WTC11 (cell line): ENCODE measurements around the gene DAB1. TPM values are rescaled to one million over a fixed set of nuclear protein-coding genes. Genes with fewer than 3 reads are reported as not detected.
A peak's percentile ranks its signal among the peaks of the same experiment; 100 is the strongest.

Experiments used
- ATAC-seq: fragments of 200-7000 bp; cut with Tn5 transposase; 2 replicates; pipeline ENCODE4 v1.10.0; 2021; ENCODE audit warnings: mild to moderate bottlenecking, moderate library complexity
- CTCF ChIA-PET: fragments of 300-600 bp; sonication (Branson Sonifier 250); formaldehyde crosslinking; loops from one replicate; lab custom pipeline; 2021; ENCODE audit warnings: antibody characterized with exemption; lab: Charles Lee
- POLR2A ChIA-PET: fragments of 350-600 bp; sonication (Branson Sonifier 250); formaldehyde crosslinking; loops from one replicate; lab custom pipeline; 2021; ENCODE audit warnings: antibody characterized with exemption; lab: Charles Lee
- DNase-seq: peaks from one replicate; pipeline ENCODE4 v3.0.0; 2021; ENCODE audit warnings: low spot score
- H3K27ac Mint-ChIP-seq: 2 replicates; pipeline ENCODE4 v1.8.0; 2021; ENCODE audit warnings: mixed read lengths
- H3K27me3 Mint-ChIP-seq: 2 replicates; pipeline ENCODE4 v1.8.0; 2021; ENCODE audit warnings: low read depth, mild to moderate bottlenecking, moderate library complexity, mixed read lengths
- H3K36me3 Mint-ChIP-seq: 2 replicates; pipeline ENCODE4 v1.8.0; 2021; ENCODE audit warnings: mixed read lengths
- H3K4me1 Mint-ChIP-seq: 2 replicates; pipeline ENCODE4 v1.8.0; 2022; ENCODE audit warnings: mixed read lengths
- H3K4me3 Mint-ChIP-seq: 2 replicates; pipeline ENCODE4 v1.8.0; 2021; ENCODE audit warnings: mild to moderate bottlenecking, moderate library complexity, mixed read lengths
- H3K9me3 Mint-ChIP-seq: 2 replicates; pipeline ENCODE4 v1.8.0; 2021; ENCODE audit warnings: mixed read lengths
- ELF4 ChIP-seq: sonication (generic); formaldehyde crosslinking; IDR thresholded peaks from 2 replicates; pipeline ENCODE4 v1.8.1; 2022; ENCODE audit warnings: low read depth, mild to moderate bottlenecking, moderate library complexity, missing genetic modification reagents
- GABPB1 ChIP-seq: sonication (generic); formaldehyde crosslinking; IDR thresholded peaks from 2 replicates; pipeline ENCODE4 v1.8.1; 2023; ENCODE audit warnings: mild to moderate bottlenecking, missing genetic modification reagents
- KAT7 ChIP-seq: sonication (generic); formaldehyde crosslinking; IDR thresholded peaks from 2 replicates; pipeline ENCODE4 v1.8.1; 2023; ENCODE audit warnings: missing genetic modification reagents, mild to moderate bottlenecking, borderline replicate concordance
- NFYB ChIP-seq: sonication (generic); formaldehyde crosslinking; conservative IDR thresholded peaks from 2 replicates; pipeline ENCODE4 v1.8.0; 2022; ENCODE audit warnings: low read depth, missing genetic modification reagents
- NR3C1 ChIP-seq: sonication (generic); formaldehyde crosslinking; conservative IDR thresholded peaks from 2 replicates; pipeline ENCODE4 v1.8.1; 2023; ENCODE audit warnings: low read depth, mild to moderate bottlenecking, missing genetic modification reagents
- SMAD3 ChIP-seq: sonication (generic); formaldehyde crosslinking; IDR thresholded peaks from 2 replicates; pipeline ENCODE4 v1.8.0; 2022; ENCODE audit warnings: missing genetic modification reagents, mild to moderate bottlenecking, borderline replicate concordance
- SMAD4 ChIP-seq: sonication (generic); formaldehyde crosslinking; IDR thresholded peaks from 2 replicates; pipeline ENCODE4 v1.8.0; 2022; ENCODE audit warnings: mild to moderate bottlenecking, missing genetic modification reagents
- ZNF121 ChIP-seq: sonication (generic); formaldehyde crosslinking; IDR thresholded peaks from 2 replicates; pipeline ENCODE4 v1.8.0; 2023; ENCODE audit warnings: missing genetic modification reagents
- ZNF138 ChIP-seq: sonication (generic); formaldehyde crosslinking; conservative IDR thresholded peaks from 2 replicates; pipeline ENCODE4 v1.8.1; 2022; ENCODE audit warnings: mild to moderate bottlenecking, moderate library complexity, missing genetic modification reagents
- ZNF423 ChIP-seq: fragments of 250-450 bp; sonication (Bioruptor Pico); IDR thresholded peaks from 2 replicates; pipeline ENCODE4 v2.1.2; 2022; ENCODE audit warnings: mild to moderate bottlenecking, moderate library complexity
- ZNF671 ChIP-seq: fragments of 250-450 bp; sonication (Bioruptor Pico); IDR thresholded peaks from 2 replicates; pipeline ENCODE4 v1.8.0; 2021; ENCODE audit warnings: mild to moderate bottlenecking
- total RNA-seq: library from RNA; stranded (reverse); gene quantifications from 3 replicates; pipeline ENCODE4 v1.2.3, GENCODE V29; 2021
- TF ChIP-seq, protein P1 (sequence below): fragments of 250-450 bp; sonication (Bioruptor Pico); IDR thresholded peaks from 2 replicates; pipeline ENCODE4 v2.1.2; 2022; ENCODE audit warnings: mild to moderate bottlenecking, moderate library complexity
- TF ChIP-seq, protein P2 (sequence below): sonication (generic); formaldehyde crosslinking; IDR thresholded peaks from 2 replicates; pipeline ENCODE4 v1.8.1; 2023; ENCODE audit warnings: mild to moderate bottlenecking, moderate library complexity, missing genetic modification reagents
- TF ChIP-seq, protein P3 (sequence below): sonication (generic); formaldehyde crosslinking; IDR thresholded peaks from 2 replicates; pipeline ENCODE4 v1.8.0; 2023; ENCODE audit warnings: missing genetic modification reagents
- TF ChIP-seq, protein P4 (sequence below): fragments of 200-600 bp; IDR thresholded peaks from 2 replicates; pipeline ENCODE4 v1.8.0; 2022; ENCODE audit warnings: antibody characterized with exemption

Gene DAB1
- total RNA-seq, 1 experiment from 2014 or later, result 10.7 TPM

DNA sequence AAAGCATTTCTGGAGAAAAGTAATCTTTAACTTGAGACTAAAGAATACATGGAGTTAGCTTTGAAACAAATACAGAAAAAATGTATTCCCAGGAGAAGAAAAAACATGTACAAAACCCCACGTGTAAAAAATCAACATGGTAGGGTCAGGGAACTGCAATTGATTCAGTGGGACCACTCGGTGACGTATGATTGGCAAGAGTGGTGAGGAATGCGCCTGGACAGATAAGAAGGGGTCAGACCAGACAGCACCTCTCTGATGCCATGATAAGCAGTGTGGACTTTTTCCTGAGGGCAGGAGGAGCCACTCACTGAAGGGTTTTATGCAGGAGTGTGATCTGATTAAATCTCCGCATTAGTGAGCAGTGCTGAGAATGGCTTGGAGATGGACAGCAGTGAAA is 142.5 kb downstream of the DAB1 start:
- no peaks in the 10 kb centered on the region for H3K4me1 Mint-ChIP-seq
- TF ChIP-seq, protein P1, sequence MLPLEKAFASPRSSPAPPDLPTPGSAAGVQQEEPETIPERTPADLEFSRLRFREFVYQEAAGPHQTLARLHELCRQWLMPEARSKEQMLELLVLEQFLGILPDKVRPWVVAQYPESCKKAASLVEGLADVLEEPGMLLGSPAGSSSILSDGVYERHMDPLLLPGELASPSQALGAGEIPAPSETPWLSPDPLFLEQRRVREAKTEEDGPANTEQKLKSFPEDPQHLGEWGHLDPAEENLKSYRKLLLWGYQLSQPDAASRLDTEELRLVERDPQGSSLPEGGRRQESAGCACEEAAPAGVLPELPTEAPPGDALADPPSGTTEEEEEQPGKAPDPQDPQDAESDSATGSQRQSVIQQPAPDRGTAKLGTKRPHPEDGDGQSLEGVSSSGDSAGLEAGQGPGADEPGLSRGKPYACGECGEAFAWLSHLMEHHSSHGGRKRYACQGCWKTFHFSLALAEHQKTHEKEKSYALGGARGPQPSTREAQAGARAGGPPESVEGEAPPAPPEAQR (CRISPR knock-in tag), result no peak
- TF ChIP-seq SMAD3 (CRISPR knock-in tag) (no peak), SMAD4 (CRISPR knock-in tag) (no peak), ELF4 (CRISPR knock-in tag) (no peak), ZNF121 (CRISPR knock-in tag) (no peak), ZNF138 (CRISPR knock-in tag) (no peak), NFYB (CRISPR knock-in tag) (no peak), ZNF423 (CRISPR knock-in tag) (no peak), ZNF671 (CRISPR knock-in tag) (no peak), KAT7 (CRISPR knock-in tag) (no peak)
- TF ChIP-seq, protein P2, sequence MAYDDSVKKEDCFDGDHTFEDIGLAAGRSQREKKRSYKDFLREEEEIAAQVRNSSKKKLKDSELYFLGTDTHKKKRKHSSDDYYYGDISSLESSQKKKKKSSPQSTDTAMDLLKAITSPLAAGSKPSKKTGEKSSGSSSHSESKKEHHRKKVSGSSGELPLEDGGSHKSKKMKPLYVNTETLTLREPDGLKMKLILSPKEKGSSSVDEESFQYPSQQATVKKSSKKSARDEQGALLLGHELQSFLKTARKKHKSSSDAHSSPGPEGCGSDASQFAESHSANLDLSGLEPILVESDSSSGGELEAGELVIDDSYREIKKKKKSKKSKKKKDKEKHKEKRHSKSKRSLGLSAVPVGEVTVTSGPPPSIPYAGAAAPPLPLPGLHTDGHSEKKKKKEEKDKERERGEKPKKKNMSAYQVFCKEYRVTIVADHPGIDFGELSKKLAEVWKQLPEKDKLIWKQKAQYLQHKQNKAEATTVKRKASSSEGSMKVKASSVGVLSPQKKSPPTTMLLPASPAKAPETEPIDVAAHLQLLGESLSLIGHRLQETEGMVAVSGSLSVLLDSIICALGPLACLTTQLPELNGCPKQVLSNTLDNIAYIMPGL (CRISPR knock-in tag), result no peak
- TF ChIP-seq, protein P3, sequence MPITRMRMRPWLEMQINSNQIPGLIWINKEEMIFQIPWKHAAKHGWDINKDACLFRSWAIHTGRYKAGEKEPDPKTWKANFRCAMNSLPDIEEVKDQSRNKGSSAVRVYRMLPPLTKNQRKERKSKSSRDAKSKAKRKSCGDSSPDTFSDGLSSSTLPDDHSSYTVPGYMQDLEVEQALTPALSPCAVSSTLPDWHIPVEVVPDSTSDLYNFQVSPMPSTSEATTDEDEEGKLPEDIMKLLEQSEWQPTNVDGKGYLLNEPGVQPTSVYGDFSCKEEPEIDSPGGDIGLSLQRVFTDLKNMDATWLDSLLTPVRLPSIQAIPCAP (CRISPR knock-in tag), result no peak
- no peaks in the 10 kb centered on the region for H3K36me3 Mint-ChIP-seq
- no peaks in the 10 kb centered on the region for H3K27me3 Mint-ChIP-seq
- POLR2A ChIA-PET, result no interaction called here
- no peak for ATAC-seq
- H3K27ac Mint-ChIP-seq, result no peak overlapping the region
- no peak for DNase-seq
- CTCF ChIA-PET, result no interaction called here
- no peaks in the 10 kb centered on the region for H3K9me3 Mint-ChIP-seq
- H3K4me3 Mint-ChIP-seq, result no peak overlapping the region

DNA sequence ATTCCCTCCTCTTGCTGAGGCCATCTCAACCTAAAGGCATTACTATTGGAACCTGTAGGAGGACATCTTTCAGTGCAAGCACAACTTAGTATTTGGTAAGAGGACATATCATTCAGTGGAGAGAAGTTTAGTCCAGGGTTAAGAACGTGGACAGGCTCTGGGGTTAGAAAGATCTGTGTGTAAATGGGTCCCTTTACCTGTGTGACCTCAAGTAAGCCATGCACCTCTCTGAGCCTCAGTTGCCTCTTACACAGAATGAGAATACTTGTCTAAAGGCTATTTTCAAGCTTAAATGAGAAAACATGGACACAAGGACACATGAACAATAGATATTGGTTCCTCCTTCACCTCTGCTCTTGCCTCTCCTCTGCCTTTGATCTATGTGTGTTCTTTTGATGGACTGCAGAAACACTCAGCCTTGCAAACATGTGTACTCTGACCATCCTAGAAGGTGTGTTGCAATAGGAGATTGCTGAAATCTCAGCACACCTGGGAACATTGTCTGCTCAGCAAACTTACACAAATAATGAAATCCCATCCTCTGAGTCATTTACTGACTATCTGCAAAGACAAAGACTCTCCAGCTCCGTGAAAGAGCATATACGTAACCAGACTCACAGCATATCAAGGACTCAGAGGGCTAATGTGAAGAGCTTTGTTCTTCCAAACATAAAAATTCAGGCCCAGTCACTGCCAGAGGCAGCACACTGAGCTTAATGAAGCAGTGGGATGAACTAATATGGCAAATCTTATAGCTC is 143.8 kb downstream of the DAB1 start:
- no peak for TF ChIP-seq ELF4 (CRISPR knock-in tag)
- peak; percentile 90 for TF ChIP-seq GABPB1
- H3K27me3 Mint-ChIP-seq, result no peaks in the 10 kb centered on the region
- ATAC-seq (no peak), DNase-seq (no peak)
- CTCF ChIA-PET, result interaction anchor here (0.6 kb wide), 1 partner anchor 486 kb away, joined by 7 read pairs; no protein-coding TSS in a partner anchor
- H3K4me1 Mint-ChIP-seq, result no peaks in the 10 kb centered on the region
- no peak overlapping the region for H3K4me3 Mint-ChIP-seq
- H3K27ac Mint-ChIP-seq, result no peak overlapping the region
- no peaks in the 10 kb centered on the region for H3K9me3 Mint-ChIP-seq
- H3K36me3 Mint-ChIP-seq, result no peaks in the 10 kb centered on the region
- POLR2A ChIA-PET, result no interaction called here

DNA sequence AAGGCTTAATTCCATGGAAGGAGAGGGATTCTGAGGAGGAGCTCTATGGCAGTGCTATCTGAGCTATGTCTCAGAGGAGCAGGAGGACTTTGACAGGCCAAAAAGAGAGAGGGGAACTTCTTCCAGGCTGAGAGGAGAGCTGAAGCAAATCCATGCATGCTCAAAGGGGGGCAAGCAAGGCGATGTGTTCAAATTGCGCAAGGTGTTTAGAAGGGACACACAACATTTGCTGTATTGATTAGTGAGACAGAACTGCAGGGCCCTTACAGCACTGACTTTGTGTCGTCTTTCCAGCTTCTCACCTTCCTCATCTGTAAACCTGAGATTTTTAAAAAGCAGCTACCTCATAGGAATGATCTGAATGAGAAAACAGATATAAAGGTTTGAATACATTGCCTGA is 145.3 kb downstream of the DAB1 start:
- H3K4me3 Mint-ChIP-seq, result no peak overlapping the region
- no peaks in the 10 kb centered on the region for H3K9me3 Mint-ChIP-seq
- no peak for DNase-seq
- TF ChIP-seq NR3C1, result no peak
- TF ChIP-seq GABPB1, result peak; percentile 54; the same call in 1 of the 2 replicates
- TF ChIP-seq, protein P2 (CRISPR knock-in tag), result no peak
- TF ChIP-seq, protein P4, sequence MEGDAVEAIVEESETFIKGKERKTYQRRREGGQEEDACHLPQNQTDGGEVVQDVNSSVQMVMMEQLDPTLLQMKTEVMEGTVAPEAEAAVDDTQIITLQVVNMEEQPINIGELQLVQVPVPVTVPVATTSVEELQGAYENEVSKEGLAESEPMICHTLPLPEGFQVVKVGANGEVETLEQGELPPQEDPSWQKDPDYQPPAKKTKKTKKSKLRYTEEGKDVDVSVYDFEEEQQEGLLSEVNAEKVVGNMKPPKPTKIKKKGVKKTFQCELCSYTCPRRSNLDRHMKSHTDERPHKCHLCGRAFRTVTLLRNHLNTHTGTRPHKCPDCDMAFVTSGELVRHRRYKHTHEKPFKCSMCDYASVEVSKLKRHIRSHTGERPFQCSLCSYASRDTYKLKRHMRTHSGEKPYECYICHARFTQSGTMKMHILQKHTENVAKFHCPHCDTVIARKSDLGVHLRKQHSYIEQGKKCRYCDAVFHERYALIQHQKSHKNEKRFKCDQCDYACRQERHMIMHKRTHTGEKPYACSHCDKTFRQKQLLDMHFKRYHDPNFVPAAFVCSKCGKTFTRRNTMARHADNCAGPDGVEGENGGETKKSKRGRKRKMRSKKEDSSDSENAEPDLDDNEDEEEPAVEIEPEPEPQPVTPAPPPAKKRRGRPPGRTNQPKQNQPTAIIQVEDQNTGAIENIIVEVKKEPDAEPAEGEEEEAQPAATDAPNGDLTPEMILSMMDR, result no peak
- ATAC-seq, result no peak
- ChIA-PET CTCF (no interaction called here), POLR2A (interaction anchor here (1.0 kb wide), 1 partner anchor 9 kb away, joined by 3 read pairs; no protein-coding TSS in a partner anchor)
- H3K27me3 Mint-ChIP-seq, result no peaks in the 10 kb centered on the region
- no peak overlapping the region for H3K27ac Mint-ChIP-seq
- H3K36me3 Mint-ChIP-seq, result no peaks in the 10 kb centered on the region
- no peaks in the 10 kb centered on the region for H3K4me1 Mint-ChIP-seq
